Endothelial cell of umbilical vein (primary cell): Measurements from ENCODE around the gene RPL7L1. TPM values are rescaled to one million over a fixed set of nuclear protein-coding genes. Genes with fewer than 3 reads are reported as not detected.

ENCODE experiments used
- BruUV-seq: library from RNA; stranded (reverse); fragments of 400-500 nt; replicated peaks from 2 replicates; lab custom pipeline; 2021; lab: Mats Ljungman, UMichigan
- CTCF ChIA-PET: fragments of 300-600, 350-600 bp; sonication (Branson Sonifier 250); formaldehyde crosslinking; loops from one replicate; lab custom pipeline; 2021; ENCODE audit warnings: antibody characterized with exemption, inconsistent platforms; lab: Charles Lee
- POLR2A ChIA-PET: fragments of 300-600, 350-600 bp; sonication (Branson Sonifier 250); formaldehyde crosslinking; loops from one replicate; lab custom pipeline; 2021; ENCODE audit warnings: antibody characterized with exemption, inconsistent platforms; lab: Charles Lee
- DNase-seq: peaks from one replicate; pipeline ENCODE4 v3.0.0-alpha.2; 2011; ENCODE audit warnings: low read depth, low spot score
- FAIRE-seq: peaks from 2 replicates; lab custom pipeline; 2011; peaks lifted over from hg19 to GRCh38; lab: Jason Lieb, UNC
- H2AFZ ChIP-seq: 2 replicates; pipeline ENCODE4 v1.6.0; 2012; ENCODE audit warnings: low read depth, low read length, control low read depth, inconsistent platforms
- H3K27ac ChIP-seq: 2 replicates; pipeline ENCODE4 v1.5.1; 2011; ENCODE audit warnings: low read depth, mild to moderate bottlenecking, control low read depth, low read length, moderate library complexity; ENCODE audit not compliant: insufficient read depth
- H3K27me3 ChIP-seq, 2 experiments: 2 replicates each; pipeline versions ENCODE4 v1.6.0 to v1.6.1; 2011; ENCODE audit warnings: low read length in 2 of 2, mixed read lengths in 1 of 2; ENCODE audit not compliant: control insufficient read depth in 2 of 2, insufficient read depth in 2 of 2
- H3K36me3 ChIP-seq, 2 experiments: 2 replicates in 1 of 2; 3 replicates in 1 of 2; pipeline ENCODE4 v1.5.1; 2011; ENCODE audit warnings: low read length in 2 of 2, mild to moderate bottlenecking in 1 of 2, moderate library complexity in 1 of 2; ENCODE audit not compliant: control insufficient read depth in 2 of 2, insufficient read depth in 2 of 2; ENCODE audit errors: extremely low read depth in 1 of 2
- H3K4me1 ChIP-seq: 3 replicates; pipeline ENCODE4 v1.5.1; 2011; ENCODE audit warnings: mild to moderate bottlenecking, low read length; ENCODE audit not compliant: control insufficient read depth, insufficient read depth; ENCODE audit errors: extremely low read depth
- H3K4me2 ChIP-seq: 2 replicates; pipeline ENCODE4 v1.6.1; 2011; ENCODE audit warnings: low read length, control low read depth, mixed read lengths; ENCODE audit not compliant: insufficient read depth
- H3K4me3 ChIP-seq, 3 experiments: fragments of 200-600 bp in 1 of 3; sonication (generic), shearing (Covaris generic) in 1 of 3; replicated peaks in 1 of 3; 2 replicates each; pipeline ENCODE4 v1.5.1; 2011 to 2016; ENCODE audit warnings: control low read depth in 3 of 3, low read length in 3 of 3, mild to moderate bottlenecking in 2 of 3, inconsistent platforms in 1 of 3, low read depth in 1 of 3, moderate library complexity in 1 of 3; ENCODE audit not compliant: insufficient read depth in 1 of 3
- H3K79me2 ChIP-seq: 2 replicates; pipeline ENCODE4 v1.6.0; 2012; ENCODE audit warnings: low read length, inconsistent platforms; ENCODE audit not compliant: control insufficient read depth, insufficient read depth
- H3K9ac ChIP-seq: replicated peaks from 2 replicates; pipeline ENCODE3; 2011; ENCODE audit warnings: low read length, control low read depth; ENCODE audit not compliant: insufficient read depth; ENCODE audit errors: extremely low read depth
- H3K9me1 ChIP-seq: replicated peaks from 3 replicates; pipeline ENCODE4 v1.6.0; 2011; ENCODE audit warnings: mild to moderate bottlenecking, low read length; ENCODE audit not compliant: control insufficient read depth, insufficient read depth; ENCODE audit errors: extremely low read depth
- H3K9me3 ChIP-seq: replicated peaks from 2 replicates; pipeline ENCODE4 v1.5.1; 2012; ENCODE audit warnings: low read length, inconsistent platforms; ENCODE audit not compliant: control insufficient read depth, insufficient read depth
- H4K20me1 ChIP-seq: replicated peaks from 2 replicates; pipeline ENCODE3; 2011; ENCODE audit warnings: mild to moderate bottlenecking, low read length; ENCODE audit not compliant: control insufficient read depth, insufficient read depth; ENCODE audit errors: extremely low read depth
- CTCF ChIP-seq, 2 donors: IDR thresholded peaks; 1 replicate in 1 of 2; 2 replicates in 1 of 2; pipeline ENCODE4 v1.5.1; 2011; ENCODE audit warnings: low read length in 2 of 2, mild to moderate bottlenecking in 2 of 2, moderate library complexity in 2 of 2, control low read depth in 1 of 2, inconsistent platforms in 1 of 2, low read depth in 1 of 2; ENCODE audit not compliant: insufficient read depth in 1 of 2; ENCODE audit errors: extremely low read depth in 1 of 2
- EZH2 ChIP-seq: IDR thresholded peaks from 2 replicates; pipeline ENCODE4 v1.6.1; 2012; ENCODE audit warnings: borderline replicate concordance, low read depth, mild to moderate bottlenecking, moderate library complexity, low read length, inconsistent platforms; ENCODE audit not compliant: severe bottlenecking
- GATA2 ChIP-seq: IDR thresholded peaks from 2 replicates; pipeline ENCODE4 v1.7.0; 2011; ENCODE audit warnings: low read depth, mild to moderate bottlenecking, moderate library complexity, mixed read lengths, low read length; ENCODE audit not compliant: insufficient read length, insufficient read depth
- MAX ChIP-seq: IDR thresholded peaks from 2 replicates; pipeline ENCODE4 v1.6.1; 2011; ENCODE audit not compliant: insufficient read depth, insufficient read length
- MYC ChIP-seq: IDR thresholded peaks from one replicate; pipeline ENCODE4 v1.6.1; 2011; ENCODE audit warnings: mild to moderate bottlenecking, low read depth, low read length
- POLR2A ChIP-seq: IDR thresholded peaks from 2 replicates; pipeline ENCODE4 v1.6.1; 2012; ENCODE audit warnings: low read depth, mild to moderate bottlenecking, control low read depth, low read length
- dilution Hi-C: fragments of 300-500 bp; cut with MboI; formaldehyde crosslinking; loops from one replicate; pipeline ENCODE4 v1.15.0; 2019; ENCODE audit warnings: low sequenced_read_pairs; ENCODE audit not compliant: extremely low pct_ligation_motif_present
- intact Hi-C: fragments of 100-400 bp; cut with micrococcal nuclease; formaldehyde crosslinking; loops from one replicate; pipeline ENCODE4 v1.10.0; 2022
- polyA plus RNA-seq, 4 experiments: library from polyadenylated mRNA; depleted of rRNA in 3 of 4; stranded (reverse) in 3 of 4; unstranded in 1 of 4; fragments of >200 nt; gene quantifications; 2 replicates each; pipeline versions ENCODE4 v1.2.1 to v1.2.3, GENCODE V29; 2011 to 2012; ENCODE audit warnings: missing spikeins in 1 of 4
- total RNA-seq: library from RNA; stranded (reverse); gene quantifications from 2 replicates; pipeline ENCODE4 v1.2.3, GENCODE V29; 2021

Gene RPL7L1
- total and polyA plus RNA-seq, 2 donors (not counting 3 experiments of a cell fraction or from before 2014, with no cell fraction given), result 36.9 to 103 TPM

GRCh38 chr6:42860481-42860880 lies 18.9 kb upstream of the RPL7L1 start:
- Histone ChIP-seq H3K27me3 (no peaks in the 10 kb centered on the region), H3K9ac (no peak overlapping the region), H3K9me3 (no peaks in the 10 kb centered on the region), H3K27ac (no peak overlapping the region), H3K4me2 (no peak overlapping the region), H3K4me3 (no peak overlapping the region), H3K4me1 (no peaks in the 10 kb centered on the region), H4K20me1 (no peaks in the 10 kb centered on the region), H2AFZ (no peak overlapping the region), H3K36me3 (peaks cover 0 to 15% of the 10 kb centered on the region in 2 experiments), H3K79me2 (no peaks in the 10 kb centered on the region), H3K9me1 (no peaks in the 10 kb centered on the region)
- ChIA-PET CTCF (interaction anchor here (0.6 to 1.3 kb wide), 3 partner anchors 12 to 500 kb away, joined by 3 to 4 read pairs (median 3); no protein-coding TSS in a partner anchor), POLR2A (interaction anchor here (1.1 kb wide), 1 partner anchor 79 kb away, joined by 9 read pairs; the partner anchor contains the start of gene BICRAL)
- DNase-seq (no peak), FAIRE-seq (no peak)
- TF ChIP-seq CTCF (IDR thresholded peaks at IDR 0.05; ENCODE audit: extremely low read depth in 1 of 2, insufficient read depth in 1 of 2, low read depth in 1 of 2, low read length in 2 of 2), result no peak
- TF ChIP-seq MYC, result no peak
- TF ChIP-seq EZH2, result no peak
- no peak for TF ChIP-seq POLR2A
- no peak for TF ChIP-seq MAX
- TF ChIP-seq GATA2, result no peak
- dilution Hi-C loops, result no loop called here
- intact Hi-C loops, result no loop called here
- no TSS peak for BruUV-seq
